Measurements from ENCODE around the gene EIPR1. TPM values are rescaled to one million over a fixed set of nuclear protein-coding genes. Genes with fewer than 3 reads are reported as not detected.

EIPR1 gene
- total and polyA plus RNA-seq, 2 experiments from 2014 or later, result 23.2 to 28.2 TPM

DNA sequence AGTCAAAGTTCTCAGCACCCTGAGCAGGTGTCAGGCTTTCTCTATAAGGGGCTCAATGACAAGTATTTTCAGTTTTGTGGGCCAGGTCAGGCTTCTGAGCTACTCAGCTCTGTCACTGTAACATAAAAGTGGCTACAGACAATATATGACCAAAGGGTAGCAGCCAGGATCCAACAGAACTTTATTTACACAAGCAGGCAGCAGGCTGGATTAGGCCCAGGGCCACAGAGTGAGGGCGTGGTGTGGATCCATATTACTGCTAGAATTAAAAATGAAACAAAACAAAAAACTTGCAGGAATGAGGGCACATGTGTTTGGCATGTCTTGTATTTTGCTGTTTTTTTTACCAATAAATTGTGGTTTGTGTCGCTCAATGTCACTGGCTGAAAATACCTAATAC, 143.7 kb downstream of the EIPR1 start:
- Histone ChIP-seq H3K9me3 (ENCODE audit: low read depth) (no peaks in the 10 kb centered on the region), H3K4me3 (no peak overlapping the region), H3K36me3 (no peaks in the 10 kb centered on the region), H3K27ac (no peak overlapping the region), H3K27me3 (no peaks in the 10 kb centered on the region), H3K4me1 (ENCODE audit: low read depth) (peaks cover 9% of the 10 kb centered on the region)
- no peak for DNase-seq (ENCODE audit: low read depth in 1 of 2, low spot score in 1 of 2)
- TF ChIP-seq CTCF (IDR thresholded peaks at IDR 0.05; ENCODE audit: low read depth, low read length), result no peak

GRCh38 chr2:3229221-3229620, 148.4 kb downstream of the EIPR1 start:
- Histone ChIP-seq H3K9me3 (ENCODE audit: low read depth) (no peaks in the 10 kb centered on the region), H3K4me1 (ENCODE audit: low read depth) (no peaks in the 10 kb centered on the region), H3K4me3 (no peak overlapping the region), H3K27me3 (no peaks in the 10 kb centered on the region), H3K27ac (no peak overlapping the region), H3K36me3 (no peaks in the 10 kb centered on the region)
- peak in 1 of 2 donors; percentile 45 for DNase-seq (ENCODE audit: low read depth in 1 of 2, low spot score in 1 of 2)
- no peak for TF ChIP-seq CTCF (IDR thresholded peaks at IDR 0.05; ENCODE audit: low read depth, low read length)

DNA sequence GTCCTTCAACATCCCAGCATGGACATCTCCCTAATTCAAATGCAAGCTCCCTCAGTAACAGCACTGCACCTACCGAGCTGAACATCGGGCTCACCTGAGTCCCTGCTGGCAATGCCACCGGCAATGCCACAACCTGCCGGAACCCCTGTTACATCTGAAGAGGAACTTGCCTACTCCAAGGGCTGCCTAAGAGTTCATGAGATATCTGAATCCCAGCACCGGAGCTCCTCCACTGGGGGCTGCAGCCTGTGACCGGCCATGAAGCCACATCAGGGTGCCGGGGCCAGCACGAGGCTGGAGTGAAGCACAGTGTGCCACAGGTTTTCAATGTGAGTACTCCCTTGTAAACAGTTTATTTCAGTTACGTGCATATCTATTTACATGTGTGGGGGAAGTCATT, 152.9 kb downstream of the EIPR1 start:
- DNase-seq (ENCODE audit: low read depth in 1 of 2, low spot score in 1 of 2), result no peak
- Histone ChIP-seq H3K36me3 (no peaks in the 10 kb centered on the region), H3K4me1 (ENCODE audit: low read depth) (no peaks in the 10 kb centered on the region), H3K27me3 (no peaks in the 10 kb centered on the region), H3K27ac (no peak overlapping the region), H3K9me3 (ENCODE audit: low read depth) (no peaks in the 10 kb centered on the region), H3K4me3 (no peak overlapping the region)
- TF ChIP-seq CTCF (IDR thresholded peaks at IDR 0.05; ENCODE audit: low read depth, low read length), result no peak

- DNase-seq (ENCODE audit: low read depth in 1 of 2, low spot score in 1 of 2), result peak in 1 of 2 donors; percentile 55
- Histone ChIP-seq H3K27me3 (no peaks in the 10 kb centered on the region), H3K27ac (no peak overlapping the region), H3K4me1 (ENCODE audit: low read depth) (no peaks in the 10 kb centered on the region), H3K9me3 (ENCODE audit: low read depth) (no peaks in the 10 kb centered on the region), H3K36me3 (no peaks in the 10 kb centered on the region), H3K4me3 (no peak overlapping the region)
- TF ChIP-seq CTCF (IDR thresholded peaks at IDR 0.05; ENCODE audit: low read depth, low read length), result no peak
Observed at GRCh38 chr2:3223080-3223923, 154.3 kb downstream of the EIPR1 start.

DNA sequence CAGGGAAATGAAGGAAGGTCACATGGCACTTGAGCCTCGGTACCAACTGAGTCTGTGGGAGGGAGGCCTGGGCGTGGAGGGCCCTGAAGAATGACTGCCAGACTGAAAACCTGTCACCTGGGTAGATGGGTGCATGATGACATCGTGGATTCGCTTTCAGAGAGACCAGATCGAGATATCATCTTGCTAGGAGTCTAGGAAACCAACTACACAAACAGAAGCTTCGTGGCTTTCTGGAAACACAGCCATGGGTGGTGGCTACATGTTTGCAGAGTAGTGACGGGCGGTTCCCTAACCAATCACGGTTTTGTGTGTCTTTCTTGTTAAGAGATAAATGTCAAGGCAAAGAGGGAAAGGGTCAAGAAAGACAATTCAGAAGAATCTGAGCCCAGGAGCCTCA, 155.0 kb downstream of the EIPR1 start:
- Histone ChIP-seq H3K4me3 (no peak overlapping the region), H3K9me3 (ENCODE audit: low read depth) (no peaks in the 10 kb centered on the region), H3K4me1 (ENCODE audit: low read depth) (no peaks in the 10 kb centered on the region), H3K27ac (no peak overlapping the region), H3K27me3 (no peaks in the 10 kb centered on the region), H3K36me3 (no peaks in the 10 kb centered on the region)
- DNase-seq (ENCODE audit: low read depth in 1 of 2, low spot score in 1 of 2), result no peak
- TF ChIP-seq CTCF (IDR thresholded peaks at IDR 0.05; ENCODE audit: low read depth, low read length), result no peak

Data from cardiac muscle cell (in vitro differentiated cells and primary cell).